Kidney (tissue), 14 donors: Measurements from ENCODE around the gene KIF2A. TPM values are rescaled to one million over a fixed set of nuclear protein-coding genes. Genes with fewer than 3 reads are reported as not detected.

ENCODE experiments used
- DNase-seq, 5 donors: peaks; one replicate each; pipeline ENCODE4 v3.0.0-alpha.2; 2013 to 2020
- FAIRE-seq: peaks from 2 replicates; lab custom pipeline; 2012; peaks lifted over from hg19 to GRCh38; lab: Jason Lieb, UNC
- H3K27ac ChIP-seq, 2 donors: one replicate each; pipeline ENCODE4 v1.7.0; 2013; ENCODE audit warnings: low read depth in 2 of 2, low read length in 2 of 2, inconsistent platforms in 1 of 2
- H3K27me3 ChIP-seq: one replicate; pipeline ENCODE4 v1.7.1; 2013; ENCODE audit warnings: low read length, inconsistent platforms; ENCODE audit not compliant: control insufficient read depth, insufficient read depth
- H3K36me3 ChIP-seq, 3 donors: one replicate each; pipeline versions ENCODE4 v1.7.0 to v1.7.1; 2013; ENCODE audit warnings: low read length in 3 of 3, control low read depth in 1 of 3, inconsistent platforms in 1 of 3; ENCODE audit not compliant: insufficient read depth in 3 of 3, control insufficient read depth in 2 of 3
- H3K4me1 ChIP-seq, 3 donors: one replicate each; pipeline versions ENCODE4 v1.7.0 to v1.7.1; 2013; ENCODE audit warnings: low read length in 3 of 3, inconsistent platforms in 1 of 3, low read depth in 1 of 3; ENCODE audit not compliant: control insufficient read depth in 2 of 3, insufficient read depth in 2 of 3
- H3K4me3 ChIP-seq, 3 donors: one replicate each; pipeline versions ENCODE4 v1.7.0 to v1.8.1; 2013; ENCODE audit warnings: low read length in 3 of 3, control low read depth in 1 of 3, inconsistent platforms in 1 of 3
- H3K9ac ChIP-seq, 3 donors: one replicate each; pipeline versions ENCODE4 v1.7.0 to v1.7.1; 2013; ENCODE audit warnings: low read length in 3 of 3, control low read depth in 1 of 3, inconsistent platforms in 1 of 3
- H3K9me3 ChIP-seq, 3 donors: one replicate each; pipeline versions ENCODE4 v1.7.0 to v1.7.1; 2013; ENCODE audit warnings: low read length in 3 of 3, control low read depth in 1 of 3, inconsistent platforms in 1 of 3; ENCODE audit not compliant: control insufficient read depth in 2 of 3, insufficient read depth in 1 of 3
- CTCF ChIP-seq: IDR thresholded peaks from 3 replicates; pipeline ENCODE4 v1.5.1; 2012; ENCODE audit warnings: mild to moderate bottlenecking, moderate library complexity, borderline replicate concordance; ENCODE audit not compliant: insufficient read depth; ENCODE audit errors: extremely low read depth
- intact Hi-C: fragments of 100-400 bp; cut with DNase I; formaldehyde crosslinking; loops from one replicate; pipeline ENCODE4 v1.11.1; 2022
- polyA plus RNA-seq: library from polyadenylated mRNA; stranded (reverse); fragments of 350-450 nt; fragmentation: Illumina TruSeq; extraction: RNeasy Lipid Tissue Mini Kit (QIAGEN cat#74804); gene quantifications from one replicate; pipeline ENCODE4 v1.2.3, GENCODE V29; 2014; ENCODE audit warnings: low read depth, low replicate concordance; ENCODE audit not compliant: insufficient read depth
- total RNA-seq: library from RNA; stranded (reverse); fragmentation: NEBNext Ultra II Directional; extraction: Animal tissue kit (Norgen Biotek cat#: 25700); gene quantifications from one replicate; pipeline ENCODE4 v1.2.1, GENCODE V29; 2021
- donor health status: control.
- donor health status: control.
- donor health status: control.
- donor health status: control.
- donor health status: control.
- donor health status: DM: yes; HTN: yes; CAD: no.
- donor health status: Normal renal cell carcinoma (clear cell type).

The KIF2A gene
- total and polyA plus RNA-seq, 2 donors from 2014 or later, result 4.6 to 32.4 TPM

GRCh38 chr5:62284946-62285891 is 20.8 kb upstream of the KIF2A start:
- H3K9ac ChIP-seq, result no peak overlapping the region
- FAIRE-seq (no peak), DNase-seq (no peak)
- no peak overlapping the region for H3K4me3 ChIP-seq
- H3K36me3 ChIP-seq, result no peaks in the 10 kb centered on the region
- H3K27ac ChIP-seq, result no peak overlapping the region
- no peaks in the 10 kb centered on the region for H3K9me3 ChIP-seq
- intact Hi-C loops, result no loop called here
- H3K27me3 ChIP-seq, result no peaks in the 10 kb centered on the region
- no peaks in the 10 kb centered on the region for H3K4me1 ChIP-seq
- no peak for TF ChIP-seq CTCF

GRCh38 chr5:62286834-62287233 is 19.2 kb upstream of the KIF2A start:
- no peak for FAIRE-seq
- TF ChIP-seq CTCF, result no peak
- Histone ChIP-seq H3K27me3 (no peaks in the 10 kb centered on the region), H3K4me1 (no peaks in the 10 kb centered on the region), H3K36me3 (no peaks in the 10 kb centered on the region), H3K27ac (no peak overlapping the region), H3K4me3 (no peak overlapping the region), H3K9ac (no peak overlapping the region), H3K9me3 (no peaks in the 10 kb centered on the region)
- no peak for DNase-seq
- intact Hi-C loops, result no loop called here

GRCh38 chr5:62287237-62287636 is 18.8 kb upstream of the KIF2A start:
- Histone ChIP-seq H3K27ac (no peak overlapping the region), H3K9ac (no peak overlapping the region), H3K27me3 (no peaks in the 10 kb centered on the region), H3K4me3 (no peak overlapping the region), H3K4me1 (no peaks in the 10 kb centered on the region), H3K9me3 (no peaks in the 10 kb centered on the region), H3K36me3 (no peaks in the 10 kb centered on the region)
- TF ChIP-seq CTCF, result no peak
- DNase-seq (no peak), FAIRE-seq (no peak)
- intact Hi-C loops, result no loop called here
